Middle frontal gyrus (tissue), 1 donor: ENCODE results near the gene CWF19L2.
A peak's percentile ranks its signal among the peaks of the same experiment; 100 is the strongest.
"Not testable (repeated sequence)": the region's sequence is repeated elsewhere in the genome, so short reads cannot be mapped to it uniquely, and the experiment has no call there.

Experiments used
- DNase-seq: peaks from one replicate; pipeline ENCODE4 v3.0.0-alpha.2; 2015; ENCODE audit warnings: low spot score; ENCODE audit errors: extremely low spot score

The CWF19L2 gene

GRCh38 chr11:107457558-107458271 lies at the start of gene CWF19L2:
CWF19L2 (minus strand) TSS chr11:107457825; CDS start chr11:107457816, 9 bp downstream.
- DNase-seq: peak; percentile 93

- DNase-seq: no peak
Observed at GRCh38 chr11:107505647-107506225, 48.1 kb upstream of the CWF19L2 start.

- DNase-seq: no peak
Observed at GRCh38 chr11:107504981-107505380, 47.4 kb upstream of the CWF19L2 start.

DNA sequence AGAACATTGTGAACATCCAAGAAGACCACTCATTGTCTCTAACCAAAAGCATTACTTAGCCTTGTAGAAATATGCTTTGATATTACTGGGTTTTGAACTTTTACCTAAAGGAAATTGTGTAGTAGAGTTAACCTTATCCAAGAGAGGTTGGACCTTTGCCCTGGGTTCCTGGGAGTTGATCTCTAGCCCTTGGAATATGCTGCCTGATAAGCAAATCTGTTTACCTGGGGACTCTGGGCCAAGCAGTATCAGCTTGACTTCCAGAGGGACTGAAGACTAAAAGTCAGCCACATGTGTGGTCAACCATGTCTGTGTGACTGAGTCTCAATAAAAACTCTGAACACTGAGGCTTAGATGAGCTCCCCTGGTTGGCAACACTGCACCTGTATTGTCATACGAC lies 44.1 kb upstream of the CWF19L2 start:
- DNase-seq: no peak

- not testable (repeated sequence) for DNase-seq
Observed at GRCh38 chr11:107497371-107497770, 39.7 kb upstream of the CWF19L2 start.

GRCh38 chr11:107496011-107496410 lies 38.4 kb upstream of the CWF19L2 start:
- no peak for DNase-seq

GRCh38 chr11:107494055-107494454 lies 36.4 kb upstream of the CWF19L2 start:
- no peak for DNase-seq

GRCh38 chr11:107493117-107493516 lies 35.5 kb upstream of the CWF19L2 start:
- no peak for DNase-seq

DNA sequence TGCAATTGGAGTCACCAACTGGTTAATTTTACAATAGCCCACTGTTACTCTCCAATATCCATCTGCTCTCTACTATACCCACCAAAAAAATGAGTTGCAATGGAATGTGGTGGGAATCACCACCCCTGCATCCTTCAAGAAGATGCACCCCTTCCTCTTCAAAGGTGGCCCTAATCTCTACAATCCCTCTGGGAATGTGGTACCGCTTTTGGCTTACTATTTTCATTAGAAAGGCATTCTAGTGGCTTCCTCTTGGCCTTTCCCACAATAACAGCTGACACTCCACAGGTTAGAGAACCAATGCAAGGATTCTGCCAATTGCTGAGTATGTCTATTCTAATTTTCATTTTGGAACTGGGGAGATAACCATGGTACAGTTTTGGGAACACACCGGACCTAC lies 33.2 kb upstream of the CWF19L2 start:
- no peak for DNase-seq

GRCh38 chr11:107482234-107482633 lies 24.6 kb upstream of the CWF19L2 start:
- no peak for DNase-seq

DNA sequence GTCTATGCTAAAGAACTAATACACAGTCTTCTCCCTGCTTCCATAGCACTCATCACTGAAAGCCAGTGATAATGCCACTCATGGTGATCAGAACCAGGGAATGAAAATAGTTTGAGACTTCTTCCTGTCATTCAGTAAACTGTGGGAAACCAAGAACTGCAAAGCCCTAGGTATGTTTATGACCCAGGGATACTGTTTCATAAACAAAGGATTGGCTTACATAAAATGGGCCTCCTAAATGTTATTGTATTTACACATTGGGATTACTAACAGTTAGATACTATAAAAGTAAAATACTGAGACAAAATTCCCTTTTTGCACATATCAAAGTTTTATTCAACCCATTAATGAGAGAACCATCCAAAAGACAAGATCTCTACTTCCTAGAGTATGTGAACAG lies 21.3 kb upstream of the CWF19L2 start:
- DNase-seq: no peak

DNA sequence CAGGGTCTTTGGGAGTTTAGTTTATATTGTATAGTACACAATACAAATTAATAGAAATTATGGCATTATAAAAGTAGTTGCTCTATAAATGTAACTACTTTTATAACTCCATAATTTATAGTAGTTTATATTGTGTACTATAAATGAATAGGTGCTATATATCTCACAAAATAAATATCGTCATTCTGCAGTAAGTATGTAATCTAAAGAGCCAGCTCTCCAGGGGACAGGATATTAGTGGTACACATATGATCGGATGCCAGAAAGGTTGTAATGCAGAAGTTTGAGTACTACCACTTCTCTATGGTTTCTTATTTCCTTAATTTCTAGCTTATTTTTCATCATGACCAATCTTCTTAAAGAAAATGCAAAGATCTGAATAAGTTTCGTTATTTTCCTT lies 20.2 kb upstream of the CWF19L2 start:
- DNase-seq: no peak

GRCh38 chr11:107473792-107474191 lies 16.2 kb upstream of the CWF19L2 start:
- DNase-seq: no peak

GRCh38 chr11:107472966-107473365 lies 15.3 kb upstream of the CWF19L2 start:
- DNase-seq: no peak

GRCh38 chr11:107468596-107468995 lies 11.0 kb upstream of the CWF19L2 start:
- no peak for DNase-seq

DNA sequence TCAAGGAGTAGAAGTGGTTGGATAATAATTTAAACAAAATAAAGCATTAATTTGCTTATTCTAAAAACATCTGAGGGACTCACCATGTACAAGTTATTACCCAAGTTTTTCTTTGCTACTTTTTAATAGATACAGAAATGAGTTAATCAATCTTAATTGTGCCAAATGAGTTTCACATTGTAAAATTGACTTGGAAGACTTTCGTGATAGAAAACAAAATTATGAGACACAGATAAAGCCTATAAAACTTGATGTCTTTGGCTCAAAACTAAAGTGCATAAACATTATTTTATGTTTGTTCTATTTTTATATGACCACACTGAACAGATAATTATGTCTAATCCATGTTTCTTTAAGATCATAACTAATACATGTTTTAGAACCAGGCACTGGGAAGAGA lies 10.1 kb upstream of the CWF19L2 start:
- no peak for DNase-seq

DNA sequence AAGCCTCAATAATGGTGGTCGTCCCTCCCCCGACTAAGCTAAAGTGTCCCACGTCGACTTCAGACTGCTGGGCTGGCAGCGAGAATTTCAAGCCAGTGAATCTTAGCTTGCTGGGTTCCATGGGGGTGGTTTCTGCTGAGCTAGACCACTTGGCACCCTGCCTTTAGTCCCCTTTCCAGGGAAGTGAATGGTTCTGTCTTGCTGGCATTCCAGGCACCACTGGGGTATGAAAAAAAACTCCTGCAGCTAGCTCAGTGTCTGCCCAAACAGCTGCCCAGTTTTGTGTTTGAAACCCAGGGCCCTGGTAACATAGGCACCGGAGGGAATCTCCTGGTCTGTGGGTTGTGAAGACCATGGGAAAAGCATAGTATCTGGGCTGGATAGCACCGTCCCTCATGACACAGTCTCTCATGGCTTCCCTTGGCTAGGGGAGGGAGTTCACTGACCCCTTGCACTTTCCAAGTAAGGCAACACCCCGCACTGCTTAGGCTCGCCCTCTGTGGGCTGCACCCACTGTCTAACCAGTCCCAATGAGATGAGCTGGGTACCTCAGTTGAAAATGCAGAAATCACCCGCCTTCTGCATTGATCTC lies 8.7 kb upstream of the CWF19L2 start:
- DNase-seq: not testable (repeated sequence)

DNA sequence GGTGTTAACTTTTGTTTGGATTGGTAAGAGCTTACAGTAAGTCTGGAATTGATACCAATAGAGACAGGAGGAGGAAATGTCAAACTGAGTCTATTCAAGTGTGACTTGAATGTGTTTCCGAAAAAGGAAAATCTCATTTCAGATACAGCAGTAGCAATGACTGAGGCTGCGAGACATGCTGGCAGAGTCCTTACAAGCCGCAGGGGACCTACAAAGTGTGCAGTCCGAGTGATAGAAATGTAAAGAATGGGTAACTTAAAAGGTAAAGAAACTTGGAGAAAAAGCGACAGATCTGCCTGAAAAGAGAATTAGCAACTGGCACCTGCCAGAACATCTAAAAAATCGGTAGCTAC lies 444 bp downstream of the CWF19L2 start:
- no peak for DNase-seq

DNA sequence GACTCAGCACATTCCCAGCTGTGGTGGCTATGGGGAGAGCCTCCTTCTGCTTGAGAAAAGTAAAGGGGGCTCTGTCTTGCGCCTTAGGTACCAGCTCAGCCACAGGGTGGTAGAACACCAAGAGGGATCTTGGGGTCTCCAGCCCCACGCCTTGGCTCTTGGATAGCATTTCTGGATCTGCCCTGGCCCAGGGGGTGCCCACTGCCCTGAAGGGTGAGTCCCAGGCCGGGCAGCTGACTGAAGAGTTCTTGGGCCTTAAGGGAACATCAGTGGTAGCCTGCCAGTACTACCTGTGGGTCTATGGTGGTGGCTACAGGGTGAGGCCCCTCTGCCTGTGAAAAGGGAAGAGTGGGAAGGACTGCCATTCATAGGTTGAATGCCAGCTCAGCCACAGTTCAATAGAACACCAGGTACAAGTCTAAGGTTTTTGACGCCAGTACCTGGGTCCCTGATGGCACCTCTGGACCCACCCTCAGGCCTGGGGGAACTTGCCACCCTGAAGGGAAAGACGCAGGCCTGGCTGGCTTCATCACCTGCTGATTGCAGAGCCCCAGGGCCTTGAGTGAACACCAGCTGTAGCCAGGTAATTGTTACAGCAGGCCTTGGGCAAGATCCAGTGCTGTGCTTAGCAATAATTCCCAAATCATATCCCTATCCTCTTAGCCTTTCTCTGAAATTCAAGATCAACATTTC lies 3.9 kb downstream of the CWF19L2 start:
- no peak for DNase-seq

DNA sequence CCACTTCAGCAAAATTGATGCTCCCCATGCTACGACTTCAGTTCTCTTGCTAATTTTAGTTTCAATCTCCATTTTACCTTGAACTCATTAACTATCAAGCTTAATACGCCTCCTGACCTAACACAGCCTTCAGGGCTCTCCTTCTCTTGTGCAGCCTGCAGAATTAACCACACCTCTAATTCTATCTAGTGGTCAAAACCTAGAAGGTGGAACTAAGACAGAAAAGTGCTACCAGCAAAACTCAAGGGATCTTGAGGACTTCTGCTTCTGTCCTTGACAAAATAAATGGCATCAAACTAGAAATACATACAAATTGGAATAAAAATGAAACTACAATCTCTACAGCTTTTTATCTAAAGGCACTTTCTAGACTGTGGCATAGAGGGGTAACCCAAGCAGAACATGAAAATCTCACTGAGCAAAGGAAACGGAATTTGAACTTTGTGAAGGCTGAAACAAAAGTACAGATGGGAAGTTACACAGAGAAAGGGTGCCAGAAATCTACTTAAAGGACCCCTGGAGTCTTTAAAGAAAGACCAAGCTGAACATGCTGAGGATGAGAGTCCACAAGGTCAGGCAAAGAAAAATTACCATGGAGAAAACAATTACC lies 10.7 kb downstream of the CWF19L2 start:
- no peak for DNase-seq

GRCh38 chr11:107442715-107443215 lies 14.9 kb downstream of the CWF19L2 start:
- no peak for DNase-seq
